Suprapubic skin (tissue), 4 donors: ENCODE measurements around the gene RRAGD. TPM values are rescaled to one million over a fixed set of nuclear protein-coding genes. Genes with fewer than 3 reads are reported as not detected.
"Not testable (repeated sequence)": the region's sequence is repeated elsewhere in the genome, so short reads cannot be mapped to it uniquely, and the experiment has no call there.

Source experiments
- DNase-seq, 2 donors: peaks; one replicate each; pipeline ENCODE4 v3.0.0-alpha.2; 2019; ENCODE audit warnings: low spot score in 2 of 2
- H3K27ac ChIP-seq: fragments of 200-600 bp; sonication (generic); one replicate; pipeline ENCODE4 v1.5.1; 2019
- H3K27me3 ChIP-seq: fragments of 200-600 bp; sonication (generic); one replicate; pipeline ENCODE4 v1.5.1; 2019
- H3K36me3 ChIP-seq: fragments of 200-600 bp; sonication (generic); one replicate; pipeline ENCODE4 v1.5.1; 2019
- H3K4me1 ChIP-seq: fragments of 200-600 bp; sonication (generic); one replicate; pipeline ENCODE4 v1.5.1; 2019
- H3K4me3 ChIP-seq: fragments of 200-600 bp; sonication (generic); one replicate; pipeline ENCODE4 v1.5.1; 2019; ENCODE audit warnings: mild to moderate bottlenecking
- H3K9me3 ChIP-seq: fragments of 200-600 bp; sonication (generic); one replicate; pipeline ENCODE4 v1.5.1; 2019
- EP300 ChIP-seq: sonication (generic); formaldehyde crosslinking; IDR thresholded peaks from one replicate; pipeline ENCODE4 v1.6.1; 2017; ENCODE audit warnings: antibody characterized with exemption
- POLR2A ChIP-seq, 2 donors: fragments of 450-650 bp; IDR thresholded peaks; one replicate each; pipeline ENCODE4 v1.6.1; 2017; ENCODE audit warnings: antibody characterized with exemption in 2 of 2, mild to moderate bottlenecking in 2 of 2, moderate library complexity in 2 of 2
- POLR2AphosphoS5 ChIP-seq, 3 donors: sonication (generic); formaldehyde crosslinking; IDR thresholded peaks; one replicate each; pipeline ENCODE4 v1.6.1; 2017; ENCODE audit warnings: antibody characterized with exemption in 3 of 3
- WGBS: methylation state at CpG from one replicate; pipeline ENCODE4 v1.1.5; 2018; 5-methylcytosine and 5-hydroxymethylcytosine counted together
- total RNA-seq, 4 donors: library from RNA; depleted of rRNA; stranded (reverse); fragments of >200 nt; gene quantifications; one replicate each; pipeline ENCODE4 v1.1.0, GENCODE V29; 2016
- TF ChIP-seq, protein P1 (sequence below), 2 donors: fragments of 200-600 bp in 1 of 2; fragments of 450-650 bp in 1 of 2; sonication (generic) in 1 of 2; IDR thresholded peaks; one replicate each; pipeline ENCODE4 v1.5.1; 2016 to 2019; ENCODE audit warnings: antibody characterized with exemption in 2 of 2, mild to moderate bottlenecking in 1 of 2, moderate library complexity in 1 of 2

The RRAGD gene
- total RNA-seq, 4 donors from 2014 or later: 13.7 to 24.3 (median 17.9) TPM

DNA sequence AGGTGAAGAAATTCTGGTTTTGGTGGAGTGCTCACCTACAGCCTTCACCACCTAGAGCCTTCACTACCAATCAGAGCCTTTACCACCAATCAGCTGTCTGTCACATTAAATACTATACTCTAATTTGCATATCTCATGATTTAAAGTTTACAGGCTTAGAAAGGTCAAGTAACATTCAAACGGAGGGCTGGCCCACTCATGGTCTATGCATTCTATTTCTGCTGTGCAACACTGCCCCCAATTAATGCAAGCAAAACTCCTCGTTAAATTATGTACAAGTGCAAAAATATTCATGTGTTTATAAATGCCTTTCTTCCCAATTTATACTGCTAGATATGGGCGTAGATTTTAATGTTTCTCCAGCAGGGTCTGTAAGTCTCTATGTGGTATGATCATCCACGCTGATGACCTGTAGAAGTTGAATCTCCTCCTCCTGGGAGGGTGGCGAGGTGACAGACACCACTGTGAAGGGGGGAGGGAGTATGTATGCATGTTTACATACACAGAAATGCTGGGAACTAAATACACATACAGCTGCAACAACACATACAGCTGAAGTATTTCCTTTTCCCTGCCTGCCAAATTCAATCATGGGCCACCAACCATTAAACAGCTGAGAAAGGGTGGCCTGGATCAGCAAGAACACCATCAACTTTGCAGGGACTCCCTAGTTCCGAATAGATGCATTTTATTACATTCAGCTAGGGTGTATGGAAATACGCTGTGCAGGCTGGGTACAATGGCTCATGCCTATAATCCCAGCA lies 13.1 kb downstream of the RRAGD start:
- no peak for DNase-seq
- no peak for TF ChIP-seq POLR2AphosphoS5 (IDR thresholded peaks at IDR 0.05)
- TF ChIP-seq, protein P1, sequence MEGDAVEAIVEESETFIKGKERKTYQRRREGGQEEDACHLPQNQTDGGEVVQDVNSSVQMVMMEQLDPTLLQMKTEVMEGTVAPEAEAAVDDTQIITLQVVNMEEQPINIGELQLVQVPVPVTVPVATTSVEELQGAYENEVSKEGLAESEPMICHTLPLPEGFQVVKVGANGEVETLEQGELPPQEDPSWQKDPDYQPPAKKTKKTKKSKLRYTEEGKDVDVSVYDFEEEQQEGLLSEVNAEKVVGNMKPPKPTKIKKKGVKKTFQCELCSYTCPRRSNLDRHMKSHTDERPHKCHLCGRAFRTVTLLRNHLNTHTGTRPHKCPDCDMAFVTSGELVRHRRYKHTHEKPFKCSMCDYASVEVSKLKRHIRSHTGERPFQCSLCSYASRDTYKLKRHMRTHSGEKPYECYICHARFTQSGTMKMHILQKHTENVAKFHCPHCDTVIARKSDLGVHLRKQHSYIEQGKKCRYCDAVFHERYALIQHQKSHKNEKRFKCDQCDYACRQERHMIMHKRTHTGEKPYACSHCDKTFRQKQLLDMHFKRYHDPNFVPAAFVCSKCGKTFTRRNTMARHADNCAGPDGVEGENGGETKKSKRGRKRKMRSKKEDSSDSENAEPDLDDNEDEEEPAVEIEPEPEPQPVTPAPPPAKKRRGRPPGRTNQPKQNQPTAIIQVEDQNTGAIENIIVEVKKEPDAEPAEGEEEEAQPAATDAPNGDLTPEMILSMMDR (IDR thresholded peaks at IDR 0.05): no peak
- Histone ChIP-seq H3K27ac (no peak overlapping the region), H3K4me1 (no peaks in the 10 kb centered on the region), H3K36me3 (no peaks in the 10 kb centered on the region), H3K27me3 (no peaks in the 10 kb centered on the region), H3K4me3 (no peak overlapping the region), H3K9me3 (no peaks in the 10 kb centered on the region)
- 88% methylated on average over 7 of the region's 7 CpGs for WGBS

DNA sequence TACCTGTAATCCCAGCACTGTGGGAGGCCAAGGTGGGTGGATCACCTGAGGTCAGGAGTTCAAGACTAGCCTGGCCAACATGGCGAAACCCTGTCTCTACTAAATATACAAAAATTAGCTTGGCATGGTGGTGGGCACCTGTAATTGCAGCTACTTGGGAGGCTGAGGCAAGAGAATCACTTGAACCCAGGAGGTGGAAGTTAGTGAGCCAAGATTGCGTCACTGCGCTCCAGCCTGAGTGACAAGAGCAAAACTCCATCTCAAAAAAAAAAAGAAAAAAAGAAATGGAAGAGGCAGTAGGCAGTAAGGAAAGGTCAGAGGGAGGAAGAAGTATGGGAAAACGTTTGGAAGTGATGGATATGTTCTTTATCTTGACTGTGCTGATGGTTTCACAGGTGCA lies 14.2 kb downstream of the RRAGD start:
- not testable (repeated sequence) for DNase-seq, H3K4me1 ChIP-seq, H3K36me3 ChIP-seq, H3K27me3 ChIP-seq, H3K27ac ChIP-seq, H3K9me3 ChIP-seq, H3K4me3 ChIP-seq
- 84% methylated on average over 4 of the region's 4 CpGs for WGBS

DNA sequence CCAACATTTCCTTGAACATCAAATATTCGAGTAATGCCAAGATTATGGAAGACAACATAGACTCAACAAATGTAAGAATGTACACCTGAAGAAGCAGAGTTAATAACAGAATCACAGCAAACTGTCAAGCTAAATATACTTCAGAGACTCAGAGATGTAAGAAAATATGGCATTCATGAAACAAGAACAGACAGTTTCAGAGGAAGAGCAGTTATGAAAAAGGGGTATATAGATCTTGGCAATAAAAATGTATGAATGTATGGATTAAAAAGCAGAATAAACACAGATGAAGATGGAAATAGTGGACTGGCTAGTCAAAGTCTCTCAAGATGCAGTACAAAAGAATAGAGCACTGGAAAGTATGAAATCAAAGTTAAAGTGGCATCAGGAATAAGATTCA lies 18.4 kb downstream of the RRAGD start:
- WGBS: 100% methylated on average over 1 of the region's 1 CpG
- Histone ChIP-seq H3K27me3 (no peaks in the 10 kb centered on the region), H3K36me3 (no peaks in the 10 kb centered on the region), H3K27ac (no peak overlapping the region), H3K4me3 (no peak overlapping the region), H3K4me1 (no peaks in the 10 kb centered on the region), H3K9me3 (no peaks in the 10 kb centered on the region)
- TF ChIP-seq POLR2A (IDR thresholded peaks at IDR 0.05): no peak
- TF ChIP-seq EP300: no peak
- TF ChIP-seq, protein P1 (IDR thresholded peaks at IDR 0.05): no peak
- TF ChIP-seq POLR2AphosphoS5 (IDR thresholded peaks at IDR 0.05): no peak
- no peak for DNase-seq

DNA sequence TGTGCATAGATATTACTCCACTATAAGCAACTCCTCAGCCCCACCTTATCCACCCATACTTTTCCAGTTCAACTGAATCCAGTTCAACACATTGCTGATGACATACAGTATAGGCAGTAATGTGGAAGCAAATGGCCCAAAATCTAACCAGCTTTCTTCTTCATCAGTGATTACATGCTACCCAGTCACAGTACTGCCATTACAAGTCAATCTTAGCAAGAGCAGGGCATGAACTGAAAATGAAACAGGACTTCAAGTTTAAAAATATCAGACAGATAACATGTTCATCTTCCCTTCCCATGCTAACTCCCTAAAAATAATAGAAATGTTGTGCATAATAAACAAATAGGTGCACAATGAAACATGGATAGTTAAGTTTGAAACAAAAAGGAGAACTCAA lies 19.2 kb downstream of the RRAGD start:
- no peak for DNase-seq
- H3K9me3 ChIP-seq: no peaks in the 10 kb centered on the region
- no peaks in the 10 kb centered on the region for H3K36me3 ChIP-seq
- TF ChIP-seq, protein P1 (IDR thresholded peaks at IDR 0.05): no peak
- no peak for TF ChIP-seq POLR2A (IDR thresholded peaks at IDR 0.05)
- no peak for TF ChIP-seq EP300
- TF ChIP-seq POLR2AphosphoS5 (IDR thresholded peaks at IDR 0.05): no peak
- H3K27me3 ChIP-seq: no peaks in the 10 kb centered on the region
- no peak overlapping the region for H3K4me3 ChIP-seq
- H3K27ac ChIP-seq: no peak overlapping the region
- H3K4me1 ChIP-seq: no peaks in the 10 kb centered on the region

DNA sequence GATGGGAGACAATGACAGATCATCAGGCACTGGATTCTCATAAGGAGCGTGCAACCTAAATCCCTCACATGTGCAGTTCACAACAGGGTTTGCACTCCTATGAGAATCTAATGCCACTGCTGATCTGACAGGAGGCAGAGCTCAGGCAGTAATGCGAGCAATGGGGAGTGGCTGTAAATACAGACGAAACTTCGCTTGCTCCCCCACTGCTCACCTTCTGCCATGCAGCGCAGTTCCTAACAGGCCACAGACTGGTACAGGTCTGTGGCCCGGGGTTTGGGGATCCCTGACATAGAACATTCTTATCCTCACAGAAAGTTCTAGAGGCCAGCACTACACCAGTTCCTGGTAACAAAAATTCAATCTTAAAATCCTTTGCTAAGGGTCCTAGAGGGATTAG lies 23.2 kb downstream of the RRAGD start:
- TF ChIP-seq EP300: no peak
- TF ChIP-seq POLR2A (IDR thresholded peaks at IDR 0.05): no peak
- TF ChIP-seq, protein P1 (IDR thresholded peaks at IDR 0.05): no peak
- no peak for TF ChIP-seq POLR2AphosphoS5 (IDR thresholded peaks at IDR 0.05)
- H3K27me3 ChIP-seq: no peaks in the 10 kb centered on the region
- H3K27ac ChIP-seq: no peak overlapping the region
- WGBS: 97% methylated on average over 6 of the region's 6 CpGs
- H3K36me3 ChIP-seq: no peaks in the 10 kb centered on the region
- no peak overlapping the region for H3K4me3 ChIP-seq
- DNase-seq: no peak
- no peaks in the 10 kb centered on the region for H3K9me3 ChIP-seq
- H3K4me1 ChIP-seq: peaks cover 6% of the 10 kb centered on the region
